ENCODE results near the gene MAOA.

MAOA gene

GRCh38 chrX:43731086-43731485 lies 75.0 kb downstream of the MAOA start:
- H3K4me3 ChIP-seq = no peak overlapping the region
- H3K36me3 ChIP-seq (ENCODE audit: insufficient read depth, low read length) = no peaks in the 10 kb centered on the region
- no peak for TF ChIP-seq EZH2 (IDR thresholded peaks at IDR 0.05)
- TF ChIP-seq POLR2AphosphoS5 (IDR thresholded peaks at IDR 0.05; ENCODE audit: borderline replicate concordance, low read depth, low read length) = no peak
- TF ChIP-seq FOXP2 (optimal IDR thresholded peaks at IDR 0.05; ENCODE audit: control extremely low read depth, extremely low read length, insufficient read depth) = no peak
- no peaks in the 10 kb centered on the region for H3K9me3 ChIP-seq (ENCODE audit: low read depth, low read length)
- no peak overlapping the region for H3K9ac ChIP-seq (ENCODE audit: insufficient read length)
- H3K27ac ChIP-seq = no peak overlapping the region
- DNase-seq (ENCODE audit: low read depth, low spot score) = no peak

DNA sequence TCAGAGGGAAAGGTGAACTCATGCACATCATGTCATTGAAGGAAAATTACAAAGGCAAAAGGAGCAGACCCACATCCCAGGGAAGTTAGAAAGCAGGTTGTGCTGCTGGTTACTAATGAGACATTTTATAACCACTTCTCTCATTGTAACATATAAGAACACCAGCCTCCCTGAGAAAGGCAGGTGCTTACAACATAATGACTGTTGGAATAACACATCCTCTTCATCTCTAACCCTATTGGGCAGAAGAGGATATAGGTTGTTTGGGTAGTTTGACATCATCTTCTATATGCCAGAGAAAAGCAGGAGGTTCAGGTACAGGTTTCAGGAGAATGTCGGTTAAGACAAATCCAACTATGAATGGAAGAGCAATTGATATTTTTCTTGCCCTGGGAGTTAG lies 77.6 kb downstream of the MAOA start:
- Histone ChIP-seq H3K36me3 (ENCODE audit: insufficient read depth, low read length) (no peaks in the 10 kb centered on the region), H3K4me3 (no peak overlapping the region), H3K9ac (ENCODE audit: insufficient read length) (no peak overlapping the region), H3K27ac (no peak overlapping the region), H3K9me3 (ENCODE audit: low read depth, low read length) (no peaks in the 10 kb centered on the region)
- TF ChIP-seq FOXP2 (optimal IDR thresholded peaks at IDR 0.05; ENCODE audit: control extremely low read depth, extremely low read length, insufficient read depth) (no peak), EZH2 (IDR thresholded peaks at IDR 0.05) (no peak), POLR2AphosphoS5 (IDR thresholded peaks at IDR 0.05; ENCODE audit: borderline replicate concordance, low read depth, low read length) (no peak)
- no peak for DNase-seq (ENCODE audit: low read depth, low spot score)

DNA sequence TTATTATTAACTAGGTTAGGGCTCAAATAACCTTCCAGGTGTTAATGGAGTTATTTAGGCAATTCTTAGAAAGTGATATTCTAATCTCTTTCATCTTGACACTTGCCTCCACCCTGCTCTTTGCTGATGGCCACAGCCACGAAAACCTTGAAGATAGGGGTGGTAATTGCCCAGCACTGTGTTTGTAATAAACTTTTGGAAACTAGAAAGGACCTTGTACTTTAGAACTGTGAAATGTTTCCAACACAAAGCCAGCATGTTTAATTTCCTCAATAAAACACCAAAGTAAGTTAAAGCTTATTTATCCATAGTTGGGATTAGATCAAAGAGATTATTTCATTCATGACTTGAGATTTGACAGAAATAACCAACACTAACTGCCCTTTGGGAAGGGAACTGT lies 78.3 kb downstream of the MAOA start:
- no peak overlapping the region for H3K4me3 ChIP-seq
- no peaks in the 10 kb centered on the region for H3K36me3 ChIP-seq (ENCODE audit: insufficient read depth, low read length)
- TF ChIP-seq FOXP2 (optimal IDR thresholded peaks at IDR 0.05; ENCODE audit: control extremely low read depth, extremely low read length, insufficient read depth) = no peak
- no peak for TF ChIP-seq POLR2AphosphoS5 (IDR thresholded peaks at IDR 0.05; ENCODE audit: borderline replicate concordance, low read depth, low read length)
- TF ChIP-seq EZH2 (IDR thresholded peaks at IDR 0.05) = no peak
- H3K27ac ChIP-seq = no peak overlapping the region
- DNase-seq (ENCODE audit: low read depth, low spot score) = no peak
- no peaks in the 10 kb centered on the region for H3K9me3 ChIP-seq (ENCODE audit: low read depth, low read length)
- no peak overlapping the region for H3K9ac ChIP-seq (ENCODE audit: insufficient read length)

- no peak overlapping the region for H3K27ac ChIP-seq
Observed at GRCh38 chrX:43735534-43735933, 79.4 kb downstream of the MAOA start.

DNA sequence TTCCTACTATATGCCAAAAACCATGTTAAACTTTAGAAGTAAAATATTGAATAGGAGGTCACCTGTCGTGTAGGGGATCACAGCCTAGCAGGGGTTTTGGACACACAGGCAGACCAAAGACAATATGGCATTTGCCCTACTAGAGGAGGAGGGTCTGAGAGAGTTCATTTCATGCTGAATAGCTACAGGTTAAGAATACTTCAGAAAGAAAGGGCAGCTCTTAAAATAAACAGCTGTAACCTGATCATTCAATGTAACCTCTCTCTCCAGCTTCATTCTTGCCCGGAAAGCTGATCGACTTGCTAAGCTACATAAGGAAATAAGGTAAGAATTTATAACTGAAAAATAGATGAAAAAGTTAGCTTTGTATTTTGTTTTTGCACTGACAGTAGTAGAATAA lies 79.9 kb downstream of the MAOA start:
- Histone ChIP-seq H3K36me3 (ENCODE audit: insufficient read depth, low read length) (no peaks in the 10 kb centered on the region), H3K9me3 (ENCODE audit: low read depth, low read length) (no peaks in the 10 kb centered on the region), H3K4me3 (no peak overlapping the region), H3K9ac (ENCODE audit: insufficient read length) (no peak overlapping the region), H3K27ac (no peak overlapping the region)
- DNase-seq (ENCODE audit: low read depth, low spot score) = no peak
- TF ChIP-seq FOXP2 (optimal IDR thresholded peaks at IDR 0.05; ENCODE audit: control extremely low read depth, extremely low read length, insufficient read depth) = no peak
- TF ChIP-seq POLR2AphosphoS5 (IDR thresholded peaks at IDR 0.05; ENCODE audit: borderline replicate concordance, low read depth, low read length) = no peak
- no peak for TF ChIP-seq EZH2 (IDR thresholded peaks at IDR 0.05)

More at GRCh38 chrX:43735534-43735933, 79.4 kb downstream of the MAOA start:
- Histone ChIP-seq H3K9ac (ENCODE audit: insufficient read length) (no peak overlapping the region), H3K4me3 (no peak overlapping the region), H3K9me3 (ENCODE audit: low read depth, low read length) (no peaks in the 10 kb centered on the region), H3K36me3 (ENCODE audit: insufficient read depth, low read length) (no peaks in the 10 kb centered on the region)
- TF ChIP-seq EZH2 (IDR thresholded peaks at IDR 0.05) (no peak), POLR2AphosphoS5 (IDR thresholded peaks at IDR 0.05; ENCODE audit: borderline replicate concordance, low read depth, low read length) (no peak), FOXP2 (optimal IDR thresholded peaks at IDR 0.05; ENCODE audit: control extremely low read depth, extremely low read length, insufficient read depth) (no peak)
- DNase-seq (ENCODE audit: low read depth, low spot score) = no peak

DNA sequence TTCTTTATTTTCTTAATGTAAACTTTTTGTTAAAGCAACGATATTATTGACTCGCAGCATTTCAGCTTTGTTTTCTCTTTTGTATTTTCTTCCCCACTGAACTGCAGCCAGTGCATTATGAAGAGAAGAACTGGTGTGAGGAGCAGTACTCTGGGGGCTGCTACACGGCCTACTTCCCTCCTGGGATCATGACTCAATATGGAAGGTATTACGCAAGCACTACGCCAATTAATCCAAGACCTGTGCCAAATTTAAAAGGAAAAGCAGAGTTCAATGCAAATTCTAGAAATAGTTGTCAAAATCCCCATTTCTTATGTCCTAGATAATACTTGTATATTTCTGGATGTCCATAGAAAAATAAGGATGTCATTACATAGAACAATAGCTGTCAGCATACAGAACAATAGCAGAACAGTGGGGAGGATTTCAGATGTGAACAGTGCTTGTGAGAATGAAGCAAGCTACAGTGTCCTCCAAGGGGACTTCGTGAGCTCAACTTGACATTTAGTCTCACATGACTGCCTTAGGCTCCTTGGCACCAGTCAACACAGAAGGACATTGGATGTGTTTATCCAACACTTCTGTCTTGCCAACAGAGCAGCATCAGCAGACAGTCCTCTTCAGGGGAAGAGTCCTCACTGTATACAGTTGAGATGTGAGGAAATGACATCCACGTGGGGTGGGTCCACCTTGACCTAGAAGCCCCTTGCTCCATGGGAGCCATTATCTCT lies 85.9 kb downstream of the MAOA start:
- no peak overlapping the region for H3K27ac ChIP-seq
- no peaks in the 10 kb centered on the region for H3K9me3 ChIP-seq (ENCODE audit: low read depth, low read length)
- TF ChIP-seq POLR2AphosphoS5 (IDR thresholded peaks at IDR 0.05; ENCODE audit: borderline replicate concordance, low read depth, low read length) (no peak), FOXP2 (optimal IDR thresholded peaks at IDR 0.05; ENCODE audit: control extremely low read depth, extremely low read length, insufficient read depth) (no peak), EZH2 (IDR thresholded peaks at IDR 0.05) (no peak)
- no peak overlapping the region for H3K4me3 ChIP-seq
- DNase-seq (ENCODE audit: low read depth, low spot score) = no peak
- no peak overlapping the region for H3K9ac ChIP-seq (ENCODE audit: insufficient read length)
- no peaks in the 10 kb centered on the region for H3K36me3 ChIP-seq (ENCODE audit: insufficient read depth, low read length)

DNA sequence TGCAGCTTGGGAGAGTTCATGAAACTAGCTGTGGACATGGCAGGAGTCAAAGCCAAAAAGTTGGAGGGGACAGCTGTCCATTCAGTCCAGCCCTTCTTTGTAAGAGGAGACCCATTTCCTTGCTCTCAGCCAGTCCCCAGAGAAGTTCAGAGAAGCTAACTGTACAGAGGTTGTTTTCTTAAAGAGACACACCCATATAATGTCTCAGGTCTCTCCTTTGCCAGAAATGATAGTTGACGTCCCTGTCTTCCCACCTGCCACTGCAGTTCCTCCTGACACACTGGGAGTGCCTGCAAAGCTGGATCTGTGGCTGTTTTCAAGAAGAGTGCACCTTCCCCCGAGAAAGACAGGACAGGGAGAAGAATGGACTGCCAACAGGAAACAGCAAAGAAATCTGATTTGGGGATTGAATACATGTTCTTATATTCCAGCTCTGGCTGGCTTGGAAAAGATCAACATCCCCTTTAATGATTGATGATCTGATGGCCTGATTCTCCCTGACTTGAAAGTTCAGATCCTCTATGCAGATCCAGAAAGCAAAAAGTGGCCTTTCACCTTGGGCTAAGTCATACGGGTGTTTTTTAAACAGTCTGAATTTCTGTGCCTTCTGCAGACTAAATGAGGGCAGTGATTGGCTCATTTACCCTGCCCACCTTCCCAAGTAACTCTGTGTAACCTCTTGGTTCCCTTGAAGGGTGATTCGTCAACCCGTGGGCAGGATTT lies 87.2 kb downstream of the MAOA start:
- Histone ChIP-seq H3K9ac (ENCODE audit: insufficient read length) (no peak overlapping the region), H3K9me3 (ENCODE audit: low read depth, low read length) (no peaks in the 10 kb centered on the region), H3K4me3 (no peak overlapping the region), H3K36me3 (ENCODE audit: insufficient read depth, low read length) (no peaks in the 10 kb centered on the region), H3K27ac (no peak overlapping the region)
- DNase-seq (ENCODE audit: low read depth, low spot score) = no peak
- TF ChIP-seq POLR2AphosphoS5 (IDR thresholded peaks at IDR 0.05; ENCODE audit: borderline replicate concordance, low read depth, low read length) = no peak
- TF ChIP-seq EZH2 (IDR thresholded peaks at IDR 0.05) = no peak
- TF ChIP-seq FOXP2 (optimal IDR thresholded peaks at IDR 0.05; ENCODE audit: control extremely low read depth, extremely low read length, insufficient read depth) = no peak

GRCh38 chrX:43744284-43744683 lies 88.2 kb downstream of the MAOA start:
- no peak overlapping the region for H3K9ac ChIP-seq (ENCODE audit: insufficient read length)
- H3K9me3 ChIP-seq (ENCODE audit: low read depth, low read length) = no peaks in the 10 kb centered on the region
- no peak overlapping the region for H3K27ac ChIP-seq
- H3K36me3 ChIP-seq (ENCODE audit: insufficient read depth, low read length) = no peaks in the 10 kb centered on the region
- H3K4me3 ChIP-seq = no peak overlapping the region
- TF ChIP-seq POLR2AphosphoS5 (IDR thresholded peaks at IDR 0.05; ENCODE audit: borderline replicate concordance, low read depth, low read length) (no peak), EZH2 (IDR thresholded peaks at IDR 0.05) (no peak), FOXP2 (optimal IDR thresholded peaks at IDR 0.05; ENCODE audit: control extremely low read depth, extremely low read length, insufficient read depth) (no peak)
- DNase-seq (ENCODE audit: low read depth, low spot score) = no peak

Measured in SK-N-MC (cell line).